Measurements from ENCODE around the gene SELPLG.

GRCh38 chr12:108585864-108586263 is 47.8 kb downstream of the SELPLG start:
- TF ChIP-seq CTCF (IDR thresholded peaks at IDR 0.05 in 4 of 5, conservative IDR thresholded peaks at IDR 0.05 in 1 of 5) (no peak), POLR2A (IDR thresholded peaks at IDR 0.05) (no peak)
